HepG2 (cell line): Measurements from ENCODE around the gene ALPK3. TPM values are rescaled to one million over a fixed set of nuclear protein-coding genes. Genes with fewer than 3 reads are reported as not detected.

Source experiments
- ELF1 ChIP-seq: sonication (generic); formaldehyde crosslinking; IDR thresholded peaks from 2 replicates; pipeline ENCODE4 v1.4.0; 2020; ENCODE audit warnings: missing genetic modification reagents
- EP300 ChIP-seq, 3 experiments: sonication (generic) in 1 of 3; formaldehyde crosslinking in 1 of 3; IDR thresholded peaks; 2 replicates each; pipeline versions ENCODE4 v1.5.1 to v1.6.1; 2011 to 2020; ENCODE audit warnings: low read depth in 2 of 3, low read length in 2 of 3, borderline replicate concordance in 1 of 3, improper control_type of control experiment in 1 of 3, mild to moderate bottlenecking in 1 of 3, missing genetic modification reagents in 1 of 3, moderate library complexity in 1 of 3
- FOXC1 ChIP-seq: sonication (generic); formaldehyde crosslinking; IDR thresholded peaks from 2 replicates; pipeline ENCODE4 v1.8.0; 2022; ENCODE audit warnings: mild to moderate bottlenecking, missing genetic modification reagents, borderline replicate concordance
- MIER3 ChIP-seq: IDR thresholded peaks from 2 replicates; pipeline ENCODE4 v1.6.1; 2016; ENCODE audit warnings: missing compliant biosample characterization, borderline replicate concordance
- NCOR1 ChIP-seq: fragments of 200-600 bp; sonication (generic); IDR thresholded peaks from 2 replicates; pipeline ENCODE4 v1.7.0; 2017; ENCODE audit warnings: antibody characterized with exemption, low read length, borderline replicate concordance
- SP5 ChIP-seq: IDR thresholded peaks from 2 replicates; pipeline ENCODE4 v1.6.1; 2016; ENCODE audit warnings: low read depth, borderline replicate concordance
- ZFAT ChIP-seq: sonication (generic); formaldehyde crosslinking; conservative IDR thresholded peaks from 2 replicates; pipeline ENCODE4 v1.8.1; 2023; ENCODE audit warnings: missing genetic modification reagents, inconsistent platforms
- ZNF264 ChIP-seq: sonication (generic); formaldehyde crosslinking; IDR thresholded peaks from 2 replicates; pipeline ENCODE4 v1.4.0; 2020; ENCODE audit warnings: missing genetic modification reagents
- ZNF530 ChIP-seq: sonication (generic); formaldehyde crosslinking; IDR thresholded peaks from 2 replicates; pipeline ENCODE4 v1.5.0; 2020; ENCODE audit warnings: low read depth, mild to moderate bottlenecking, missing genetic modification reagents
- ZNF644 ChIP-seq: IDR thresholded peaks from 2 replicates; pipeline ENCODE4 v1.6.1; 2016; ENCODE audit warnings: low read depth
- ZNF766 ChIP-seq: sonication (generic); formaldehyde crosslinking; IDR thresholded peaks from 2 replicates; pipeline ENCODE4 v1.5.0; 2020; ENCODE audit warnings: missing genetic modification reagents, borderline replicate concordance
- polyA plus RNA-seq, 8 experiments: library from polyadenylated mRNA; depleted of rRNA in 3 of 8; stranded (reverse) in 7 of 8; unstranded in 1 of 8; fragments of >200 nt; fragmentation: Illumina TruSeq in 4 of 8; extraction: Trizol in 4 of 8; gene quantifications; 2 replicates each; pipeline versions ENCODE4 v1.2.1 to v1.2.3, GENCODE V29; 2011 to 2016; ENCODE audit warnings: low read depth in 4 of 8, missing spikeins in 1 of 8, mixed read lengths in 1 of 8; ENCODE audit not compliant: insufficient read depth in 1 of 8
- total RNA-seq, 5 experiments: library from RNA; depleted of rRNA; stranded (reverse); fragments of >200 nt; fragmentation: Illumina TruSeq; extraction: Trizol; gene quantifications; 2 replicates each; pipeline ENCODE4 v1.2.3, GENCODE V29; 2016; ENCODE audit warnings: low read depth in 1 of 5
- TF ChIP-seq, protein P1 (sequence below): sonication (generic); formaldehyde crosslinking; IDR thresholded peaks from 2 replicates; pipeline ENCODE4 v1.5.1; 2020; ENCODE audit warnings: missing genetic modification reagents, mild to moderate bottlenecking, borderline replicate concordance
- TF ChIP-seq, protein P2 (sequence below): sonication (generic); formaldehyde crosslinking; IDR thresholded peaks from 2 replicates; pipeline ENCODE4 v1.5.0; 2020; ENCODE audit warnings: missing genetic modification reagents
- TF ChIP-seq, protein P3 (sequence below): sonication (generic); formaldehyde crosslinking; IDR thresholded peaks from 2 replicates; pipeline ENCODE4 v1.4.0; 2020; ENCODE audit warnings: missing genetic modification reagents, mild to moderate bottlenecking, borderline replicate concordance
- TF ChIP-seq, protein P4 (sequence below): sonication (generic); formaldehyde crosslinking; IDR thresholded peaks from 2 replicates; pipeline ENCODE4 v1.5.1; 2020; ENCODE audit warnings: mild to moderate bottlenecking, moderate library complexity, missing genetic modification reagents
- TF ChIP-seq, protein P5 (sequence below): sonication (generic); formaldehyde crosslinking; IDR thresholded peaks from 2 replicates; pipeline ENCODE4 v1.8.0; 2022; ENCODE audit warnings: mild to moderate bottlenecking, missing genetic modification reagents, moderate library complexity

ALPK3 gene
- total and polyA plus RNA-seq, 2 of the 13 experiments (the other 11 are each of a cell fraction or from before 2014, with no cell fraction given), result 0.04 to 0.42 TPM

DNA sequence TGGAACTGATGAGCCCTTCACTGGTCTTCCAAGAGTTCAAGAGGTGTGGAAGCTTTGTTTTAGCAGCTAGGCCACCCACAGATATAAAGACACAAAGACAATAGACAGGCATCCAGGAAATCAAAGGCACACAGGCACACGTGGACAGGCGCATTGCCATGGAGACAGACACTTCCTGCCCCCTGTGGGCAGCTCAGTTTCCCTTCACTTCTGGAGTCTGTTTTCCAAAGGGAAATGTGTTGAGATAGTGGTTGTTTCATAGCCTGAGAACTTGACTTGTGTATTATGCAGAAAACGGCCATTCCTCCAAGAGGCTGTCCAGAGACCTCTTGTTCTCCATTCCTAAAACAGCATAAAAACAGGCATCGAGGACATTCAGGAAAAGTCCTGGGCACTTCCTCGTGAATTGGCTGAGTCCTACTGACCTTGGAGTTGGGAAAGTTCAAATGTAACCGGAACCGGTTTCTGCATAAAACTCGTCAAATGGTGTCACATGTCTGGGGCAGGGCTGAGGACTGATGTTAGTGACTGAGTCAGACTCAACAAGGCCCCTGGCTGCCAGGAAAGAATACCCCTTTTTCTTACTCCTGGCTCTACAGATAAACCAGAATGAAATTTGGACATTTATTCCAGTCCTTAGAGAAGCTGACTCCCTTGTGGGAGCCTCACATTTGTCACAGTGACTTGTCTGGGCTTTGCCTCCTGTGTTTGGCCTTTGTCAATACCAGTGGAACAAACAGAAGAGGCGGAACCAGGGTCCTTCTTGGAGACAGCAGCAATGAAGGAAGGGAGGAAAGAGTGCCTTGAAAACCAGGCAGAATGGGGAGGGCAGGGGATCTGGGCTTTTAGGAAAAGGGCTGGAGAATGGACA lies 1.3 kb downstream of the ALPK3 start (continued):
- TF ChIP-seq, protein P1, sequence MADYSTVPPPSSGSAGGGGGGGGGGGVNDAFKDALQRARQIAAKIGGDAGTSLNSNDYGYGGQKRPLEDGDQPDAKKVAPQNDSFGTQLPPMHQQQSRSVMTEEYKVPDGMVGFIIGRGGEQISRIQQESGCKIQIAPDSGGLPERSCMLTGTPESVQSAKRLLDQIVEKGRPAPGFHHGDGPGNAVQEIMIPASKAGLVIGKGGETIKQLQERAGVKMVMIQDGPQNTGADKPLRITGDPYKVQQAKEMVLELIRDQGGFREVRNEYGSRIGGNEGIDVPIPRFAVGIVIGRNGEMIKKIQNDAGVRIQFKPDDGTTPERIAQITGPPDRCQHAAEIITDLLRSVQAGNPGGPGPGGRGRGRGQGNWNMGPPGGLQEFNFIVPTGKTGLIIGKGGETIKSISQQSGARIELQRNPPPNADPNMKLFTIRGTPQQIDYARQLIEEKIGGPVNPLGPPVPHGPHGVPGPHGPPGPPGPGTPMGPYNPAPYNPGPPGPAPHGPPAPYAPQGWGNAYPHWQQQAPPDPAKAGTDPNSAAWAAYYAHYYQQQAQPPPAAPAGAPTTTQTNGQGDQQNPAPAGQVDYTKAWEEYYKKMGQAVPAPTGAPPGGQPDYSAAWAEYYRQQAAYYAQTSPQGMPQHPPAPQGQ (CRISPR knock-in tag), result no peak
- TF ChIP-seq ZNF644 (CRISPR knock-in tag) (no peak), EP300 (IDR thresholded peaks at IDR 0.05; ENCODE audit: low read depth in 2 of 2, low read length in 2 of 2) (peak in 1 of 2 experiments; percentile 22; a peak in 1 of 4 replicates), EP300 (CRISPR knock-in tag; IDR thresholded peaks at IDR 0.05; ENCODE audit: borderline replicate concordance) (no peak), ZFAT (CRISPR knock-in tag) (no peak), ELF1 (CRISPR knock-in tag) (peak; percentile 37; the same call in 1 of the 2 replicates), ZNF264 (CRISPR knock-in tag) (0 out of 2 replicates have a peak, but pooled peaks have one; percentile 24), FOXC1 (no peak), MIER3 (CRISPR knock-in tag) (no peak), SP5 (no peak), ZNF766 (CRISPR knock-in tag) (no peak), ZNF530 (CRISPR knock-in tag) (no peak), NCOR1 (peak; percentile 41; the same call in 1 of the 2 replicates)
- TF ChIP-seq, protein P2, sequence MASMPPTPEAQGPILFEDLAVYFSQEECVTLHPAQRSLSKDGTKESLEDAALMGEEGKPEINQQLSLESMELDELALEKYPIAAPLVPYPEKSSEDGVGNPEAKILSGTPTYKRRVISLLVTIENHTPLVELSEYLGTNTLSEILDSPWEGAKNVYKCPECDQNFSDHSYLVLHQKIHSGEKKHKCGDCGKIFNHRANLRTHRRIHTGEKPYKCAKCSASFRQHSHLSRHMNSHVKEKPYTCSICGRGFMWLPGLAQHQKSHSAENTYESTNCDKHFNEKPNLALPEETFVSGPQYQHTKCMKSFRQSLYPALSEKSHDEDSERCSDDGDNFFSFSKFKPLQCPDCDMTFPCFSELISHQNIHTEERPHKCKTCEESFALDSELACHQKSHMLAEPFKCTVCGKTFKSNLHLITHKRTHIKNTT (CRISPR knock-in tag), result no peak
- TF ChIP-seq, protein P3, sequence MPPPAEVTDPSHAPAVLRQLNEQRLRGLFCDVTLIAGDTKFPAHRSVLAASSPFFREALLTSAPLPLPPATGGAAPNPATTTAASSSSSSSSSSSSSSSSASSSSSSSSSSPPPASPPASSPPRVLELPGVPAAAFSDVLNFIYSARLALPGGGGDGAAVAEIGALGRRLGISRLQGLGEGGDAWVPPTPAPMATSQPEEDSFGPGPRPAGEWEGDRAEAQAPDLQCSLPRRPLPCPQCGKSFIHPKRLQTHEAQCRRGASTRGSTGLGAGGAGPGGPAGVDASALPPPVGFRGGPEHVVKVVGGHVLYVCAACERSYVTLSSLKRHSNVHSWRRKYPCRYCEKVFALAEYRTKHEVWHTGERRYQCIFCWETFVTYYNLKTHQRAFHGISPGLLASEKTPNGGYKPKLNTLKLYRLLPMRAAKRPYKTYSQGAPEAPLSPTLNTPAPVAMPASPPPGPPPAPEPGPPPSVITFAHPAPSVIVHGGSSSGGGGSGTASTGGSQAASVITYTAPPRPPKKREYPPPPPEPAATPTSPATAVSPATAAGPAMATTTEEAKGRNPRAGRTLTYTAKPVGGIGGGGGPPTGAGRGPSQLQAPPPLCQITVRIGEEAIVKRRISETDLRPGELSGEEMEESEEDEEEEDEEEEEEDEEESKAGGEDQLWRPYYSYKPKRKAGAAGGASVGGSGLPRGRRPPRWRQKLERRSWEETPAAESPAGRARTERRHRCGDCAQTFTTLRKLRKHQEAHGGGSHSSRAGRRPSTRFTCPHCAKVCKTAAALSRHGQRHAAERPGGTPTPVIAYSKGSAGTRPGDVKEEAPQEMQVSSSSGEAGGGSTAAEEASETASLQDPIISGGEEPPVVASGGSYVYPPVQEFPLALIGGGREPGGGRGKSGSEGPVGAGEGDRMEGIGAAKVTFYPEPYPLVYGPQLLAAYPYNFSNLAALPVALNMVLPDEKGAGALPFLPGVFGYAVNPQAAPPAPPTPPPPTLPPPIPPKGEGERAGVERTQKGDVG, result no peak
- TF ChIP-seq, protein P4, sequence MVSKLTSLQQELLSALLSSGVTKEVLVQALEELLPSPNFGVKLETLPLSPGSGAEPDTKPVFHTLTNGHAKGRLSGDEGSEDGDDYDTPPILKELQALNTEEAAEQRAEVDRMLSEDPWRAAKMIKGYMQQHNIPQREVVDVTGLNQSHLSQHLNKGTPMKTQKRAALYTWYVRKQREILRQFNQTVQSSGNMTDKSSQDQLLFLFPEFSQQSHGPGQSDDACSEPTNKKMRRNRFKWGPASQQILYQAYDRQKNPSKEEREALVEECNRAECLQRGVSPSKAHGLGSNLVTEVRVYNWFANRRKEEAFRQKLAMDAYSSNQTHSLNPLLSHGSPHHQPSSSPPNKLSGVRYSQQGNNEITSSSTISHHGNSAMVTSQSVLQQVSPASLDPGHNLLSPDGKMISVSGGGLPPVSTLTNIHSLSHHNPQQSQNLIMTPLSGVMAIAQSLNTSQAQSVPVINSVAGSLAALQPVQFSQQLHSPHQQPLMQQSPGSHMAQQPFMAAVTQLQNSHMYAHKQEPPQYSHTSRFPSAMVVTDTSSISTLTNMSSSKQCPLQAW, result no peak
- TF ChIP-seq, protein P5, sequence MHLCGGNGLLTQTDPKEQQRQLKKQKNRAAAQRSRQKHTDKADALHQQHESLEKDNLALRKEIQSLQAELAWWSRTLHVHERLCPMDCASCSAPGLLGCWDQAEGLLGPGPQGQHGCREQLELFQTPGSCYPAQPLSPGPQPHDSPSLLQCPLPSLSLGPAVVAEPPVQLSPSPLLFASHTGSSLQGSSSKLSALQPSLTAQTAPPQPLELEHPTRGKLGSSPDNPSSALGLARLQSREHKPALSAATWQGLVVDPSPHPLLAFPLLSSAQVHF (CRISPR knock-in tag), result no peak
